HepG2 (cell line): ENCODE results near the gene TMEM121. TPM values are rescaled to one million over a fixed set of nuclear protein-coding genes. Genes with fewer than 3 reads are reported as not detected.

Source experiments
- ERF ChIP-seq: IDR thresholded peaks from 2 replicates; pipeline ENCODE4 v1.6.1; 2018; ENCODE audit warnings: missing biosample characterization, missing genetic modification reagents
- HNRNPUL1 ChIP-seq: fragments of 200-400 bp; formaldehyde crosslinking; IDR thresholded peaks from 2 replicates; pipeline ENCODE4 v1.6.1; 2017; ENCODE audit warnings: low read depth, mild to moderate bottlenecking, low read length, moderate library complexity
- NFE2L2 ChIP-seq: fragments of 150-350 bp; IDR thresholded peaks from 2 replicates; pipeline ENCODE4 v1.6.1; 2014; ENCODE audit warnings: low read length
- NRL ChIP-seq: sonication (generic); formaldehyde crosslinking; IDR thresholded peaks from 2 replicates; pipeline ENCODE4 v1.5.0; 2020; ENCODE audit warnings: missing genetic modification reagents, mild to moderate bottlenecking, moderate library complexity, borderline replicate concordance
- RXRA ChIP-seq: sonication (generic); formaldehyde crosslinking; IDR thresholded peaks from 2 replicates; pipeline ENCODE4 v1.5.1; 2020; ENCODE audit warnings: missing genetic modification reagents
- polyA plus RNA-seq, 8 experiments: library from polyadenylated mRNA; depleted of rRNA in 3 of 8; stranded (reverse) in 7 of 8; unstranded in 1 of 8; fragments of >200 nt; fragmentation: Illumina TruSeq in 4 of 8; extraction: Trizol in 4 of 8; gene quantifications; 2 replicates each; pipeline versions ENCODE4 v1.2.1 to v1.2.3, GENCODE V29; 2011 to 2016; ENCODE audit warnings: low read depth in 4 of 8, missing spikeins in 1 of 8, mixed read lengths in 1 of 8; ENCODE audit not compliant: insufficient read depth in 1 of 8
- total RNA-seq, 5 experiments: library from RNA; depleted of rRNA; stranded (reverse); fragments of >200 nt; fragmentation: Illumina TruSeq; extraction: Trizol; gene quantifications; 2 replicates each; pipeline ENCODE4 v1.2.3, GENCODE V29; 2016; ENCODE audit warnings: low read depth in 1 of 5
- TF ChIP-seq, protein P1 (sequence below): sonication (generic); formaldehyde crosslinking; IDR thresholded peaks from 2 replicates; pipeline ENCODE4 v1.4.0; 2020; ENCODE audit warnings: missing genetic modification reagents
- TF ChIP-seq, protein P2 (sequence below): sonication (generic); formaldehyde crosslinking; IDR thresholded peaks from 2 replicates; pipeline ENCODE4 v1.4.0; 2020; ENCODE audit warnings: missing genetic modification reagents, mild to moderate bottlenecking, borderline replicate concordance
- TF ChIP-seq, protein P3 (sequence below), 2 experiments: sonication (generic) in 1 of 2; formaldehyde crosslinking in 1 of 2; IDR thresholded peaks; 2 replicates each; pipeline versions ENCODE4 v1.4.0 to v1.6.1; 2018 to 2020; ENCODE audit warnings: missing genetic modification reagents in 2 of 2, borderline replicate concordance in 1 of 2, low read depth in 1 of 2, mild to moderate bottlenecking in 1 of 2, missing biosample characterization in 1 of 2
- TF ChIP-seq, protein P4 (sequence below): sonication (generic); formaldehyde crosslinking; IDR thresholded peaks from 2 replicates; pipeline ENCODE4 v1.5.0; 2020; ENCODE audit warnings: mild to moderate bottlenecking, missing genetic modification reagents, borderline replicate concordance
- TF ChIP-seq, protein P5 (sequence below): sonication (generic); formaldehyde crosslinking; IDR thresholded peaks from 2 replicates; pipeline ENCODE4 v1.4.0; 2020; ENCODE audit warnings: missing genetic modification reagents; ENCODE audit errors: not compliant biosample characterization

Gene TMEM121
- total and polyA plus RNA-seq, 2 of the 13 experiments (the other 11 are each of a cell fraction or from before 2014, with no cell fraction given) = 6.6 to 19.0 TPM

DNA sequence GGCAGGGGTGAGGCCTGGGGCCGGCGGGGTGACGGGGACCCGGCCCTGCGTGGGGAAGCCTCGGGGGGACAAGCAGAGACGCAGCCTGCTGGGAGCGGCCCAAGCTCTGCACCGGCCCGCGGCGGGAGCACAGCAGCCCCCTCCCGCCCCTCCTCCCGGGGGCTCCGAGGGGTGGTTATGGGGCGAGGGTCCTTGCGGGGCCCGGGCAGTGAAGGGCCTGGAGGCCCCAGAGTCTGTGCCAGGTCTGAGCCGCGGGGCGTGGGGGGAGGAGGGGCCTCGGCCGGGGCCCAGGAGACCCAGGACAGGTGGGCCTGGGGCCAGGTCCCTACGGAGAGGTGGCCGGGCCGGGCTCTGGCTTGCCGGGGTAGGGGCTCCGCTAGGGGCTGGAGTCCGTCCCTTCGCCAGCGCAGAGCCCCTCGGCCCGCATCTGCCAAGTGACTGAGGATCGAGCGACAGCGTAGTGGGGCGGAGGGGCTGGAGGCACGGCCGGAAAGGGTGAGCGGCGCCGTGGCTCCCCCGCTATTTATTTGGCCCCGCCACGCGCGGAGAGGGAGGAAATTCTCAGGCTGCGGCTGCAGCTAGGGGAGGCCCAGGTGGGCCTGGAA lies 495 bp downstream of the TMEM121 start (continued):
- TF ChIP-seq, protein P1, sequence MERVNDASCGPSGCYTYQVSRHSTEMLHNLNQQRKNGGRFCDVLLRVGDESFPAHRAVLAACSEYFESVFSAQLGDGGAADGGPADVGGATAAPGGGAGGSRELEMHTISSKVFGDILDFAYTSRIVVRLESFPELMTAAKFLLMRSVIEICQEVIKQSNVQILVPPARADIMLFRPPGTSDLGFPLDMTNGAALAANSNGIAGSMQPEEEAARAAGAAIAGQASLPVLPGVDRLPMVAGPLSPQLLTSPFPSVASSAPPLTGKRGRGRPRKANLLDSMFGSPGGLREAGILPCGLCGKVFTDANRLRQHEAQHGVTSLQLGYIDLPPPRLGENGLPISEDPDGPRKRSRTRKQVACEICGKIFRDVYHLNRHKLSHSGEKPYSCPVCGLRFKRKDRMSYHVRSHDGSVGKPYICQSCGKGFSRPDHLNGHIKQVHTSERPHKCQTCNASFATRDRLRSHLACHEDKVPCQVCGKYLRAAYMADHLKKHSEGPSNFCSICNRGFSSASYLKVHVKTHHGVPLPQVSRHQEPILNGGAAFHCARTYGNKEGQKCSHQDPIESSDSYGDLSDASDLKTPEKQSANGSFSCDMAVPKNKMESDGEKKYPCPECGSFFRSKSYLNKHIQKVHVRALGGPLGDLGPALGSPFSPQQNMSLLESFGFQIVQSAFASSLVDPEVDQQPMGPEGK (CRISPR knock-in tag) = 0 out of 2 replicates have a peak, but pooled peaks have one; percentile 11
- TF ChIP-seq ERF = no peak
- TF ChIP-seq, protein P2, sequence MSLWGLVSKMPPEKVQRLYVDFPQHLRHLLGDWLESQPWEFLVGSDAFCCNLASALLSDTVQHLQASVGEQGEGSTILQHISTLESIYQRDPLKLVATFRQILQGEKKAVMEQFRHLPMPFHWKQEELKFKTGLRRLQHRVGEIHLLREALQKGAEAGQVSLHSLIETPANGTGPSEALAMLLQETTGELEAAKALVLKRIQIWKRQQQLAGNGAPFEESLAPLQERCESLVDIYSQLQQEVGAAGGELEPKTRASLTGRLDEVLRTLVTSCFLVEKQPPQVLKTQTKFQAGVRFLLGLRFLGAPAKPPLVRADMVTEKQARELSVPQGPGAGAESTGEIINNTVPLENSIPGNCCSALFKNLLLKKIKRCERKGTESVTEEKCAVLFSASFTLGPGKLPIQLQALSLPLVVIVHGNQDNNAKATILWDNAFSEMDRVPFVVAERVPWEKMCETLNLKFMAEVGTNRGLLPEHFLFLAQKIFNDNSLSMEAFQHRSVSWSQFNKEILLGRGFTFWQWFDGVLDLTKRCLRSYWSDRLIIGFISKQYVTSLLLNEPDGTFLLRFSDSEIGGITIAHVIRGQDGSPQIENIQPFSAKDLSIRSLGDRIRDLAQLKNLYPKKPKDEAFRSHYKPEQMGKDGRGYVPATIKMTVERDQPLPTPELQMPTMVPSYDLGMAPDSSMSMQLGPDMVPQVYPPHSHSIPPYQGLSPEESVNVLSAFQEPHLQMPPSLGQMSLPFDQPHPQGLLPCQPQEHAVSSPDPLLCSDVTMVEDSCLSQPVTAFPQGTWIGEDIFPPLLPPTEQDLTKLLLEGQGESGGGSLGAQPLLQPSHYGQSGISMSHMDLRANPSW = no peak
- TF ChIP-seq, protein P3, sequence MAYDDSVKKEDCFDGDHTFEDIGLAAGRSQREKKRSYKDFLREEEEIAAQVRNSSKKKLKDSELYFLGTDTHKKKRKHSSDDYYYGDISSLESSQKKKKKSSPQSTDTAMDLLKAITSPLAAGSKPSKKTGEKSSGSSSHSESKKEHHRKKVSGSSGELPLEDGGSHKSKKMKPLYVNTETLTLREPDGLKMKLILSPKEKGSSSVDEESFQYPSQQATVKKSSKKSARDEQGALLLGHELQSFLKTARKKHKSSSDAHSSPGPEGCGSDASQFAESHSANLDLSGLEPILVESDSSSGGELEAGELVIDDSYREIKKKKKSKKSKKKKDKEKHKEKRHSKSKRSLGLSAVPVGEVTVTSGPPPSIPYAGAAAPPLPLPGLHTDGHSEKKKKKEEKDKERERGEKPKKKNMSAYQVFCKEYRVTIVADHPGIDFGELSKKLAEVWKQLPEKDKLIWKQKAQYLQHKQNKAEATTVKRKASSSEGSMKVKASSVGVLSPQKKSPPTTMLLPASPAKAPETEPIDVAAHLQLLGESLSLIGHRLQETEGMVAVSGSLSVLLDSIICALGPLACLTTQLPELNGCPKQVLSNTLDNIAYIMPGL (CRISPR knock-in tag; IDR thresholded peaks at IDR 0.05; ENCODE audit: borderline replicate concordance in 1 of 2, low read depth in 1 of 2) = no peak
- no peak for TF ChIP-seq NRL (CRISPR knock-in tag)
- TF ChIP-seq, protein P4, sequence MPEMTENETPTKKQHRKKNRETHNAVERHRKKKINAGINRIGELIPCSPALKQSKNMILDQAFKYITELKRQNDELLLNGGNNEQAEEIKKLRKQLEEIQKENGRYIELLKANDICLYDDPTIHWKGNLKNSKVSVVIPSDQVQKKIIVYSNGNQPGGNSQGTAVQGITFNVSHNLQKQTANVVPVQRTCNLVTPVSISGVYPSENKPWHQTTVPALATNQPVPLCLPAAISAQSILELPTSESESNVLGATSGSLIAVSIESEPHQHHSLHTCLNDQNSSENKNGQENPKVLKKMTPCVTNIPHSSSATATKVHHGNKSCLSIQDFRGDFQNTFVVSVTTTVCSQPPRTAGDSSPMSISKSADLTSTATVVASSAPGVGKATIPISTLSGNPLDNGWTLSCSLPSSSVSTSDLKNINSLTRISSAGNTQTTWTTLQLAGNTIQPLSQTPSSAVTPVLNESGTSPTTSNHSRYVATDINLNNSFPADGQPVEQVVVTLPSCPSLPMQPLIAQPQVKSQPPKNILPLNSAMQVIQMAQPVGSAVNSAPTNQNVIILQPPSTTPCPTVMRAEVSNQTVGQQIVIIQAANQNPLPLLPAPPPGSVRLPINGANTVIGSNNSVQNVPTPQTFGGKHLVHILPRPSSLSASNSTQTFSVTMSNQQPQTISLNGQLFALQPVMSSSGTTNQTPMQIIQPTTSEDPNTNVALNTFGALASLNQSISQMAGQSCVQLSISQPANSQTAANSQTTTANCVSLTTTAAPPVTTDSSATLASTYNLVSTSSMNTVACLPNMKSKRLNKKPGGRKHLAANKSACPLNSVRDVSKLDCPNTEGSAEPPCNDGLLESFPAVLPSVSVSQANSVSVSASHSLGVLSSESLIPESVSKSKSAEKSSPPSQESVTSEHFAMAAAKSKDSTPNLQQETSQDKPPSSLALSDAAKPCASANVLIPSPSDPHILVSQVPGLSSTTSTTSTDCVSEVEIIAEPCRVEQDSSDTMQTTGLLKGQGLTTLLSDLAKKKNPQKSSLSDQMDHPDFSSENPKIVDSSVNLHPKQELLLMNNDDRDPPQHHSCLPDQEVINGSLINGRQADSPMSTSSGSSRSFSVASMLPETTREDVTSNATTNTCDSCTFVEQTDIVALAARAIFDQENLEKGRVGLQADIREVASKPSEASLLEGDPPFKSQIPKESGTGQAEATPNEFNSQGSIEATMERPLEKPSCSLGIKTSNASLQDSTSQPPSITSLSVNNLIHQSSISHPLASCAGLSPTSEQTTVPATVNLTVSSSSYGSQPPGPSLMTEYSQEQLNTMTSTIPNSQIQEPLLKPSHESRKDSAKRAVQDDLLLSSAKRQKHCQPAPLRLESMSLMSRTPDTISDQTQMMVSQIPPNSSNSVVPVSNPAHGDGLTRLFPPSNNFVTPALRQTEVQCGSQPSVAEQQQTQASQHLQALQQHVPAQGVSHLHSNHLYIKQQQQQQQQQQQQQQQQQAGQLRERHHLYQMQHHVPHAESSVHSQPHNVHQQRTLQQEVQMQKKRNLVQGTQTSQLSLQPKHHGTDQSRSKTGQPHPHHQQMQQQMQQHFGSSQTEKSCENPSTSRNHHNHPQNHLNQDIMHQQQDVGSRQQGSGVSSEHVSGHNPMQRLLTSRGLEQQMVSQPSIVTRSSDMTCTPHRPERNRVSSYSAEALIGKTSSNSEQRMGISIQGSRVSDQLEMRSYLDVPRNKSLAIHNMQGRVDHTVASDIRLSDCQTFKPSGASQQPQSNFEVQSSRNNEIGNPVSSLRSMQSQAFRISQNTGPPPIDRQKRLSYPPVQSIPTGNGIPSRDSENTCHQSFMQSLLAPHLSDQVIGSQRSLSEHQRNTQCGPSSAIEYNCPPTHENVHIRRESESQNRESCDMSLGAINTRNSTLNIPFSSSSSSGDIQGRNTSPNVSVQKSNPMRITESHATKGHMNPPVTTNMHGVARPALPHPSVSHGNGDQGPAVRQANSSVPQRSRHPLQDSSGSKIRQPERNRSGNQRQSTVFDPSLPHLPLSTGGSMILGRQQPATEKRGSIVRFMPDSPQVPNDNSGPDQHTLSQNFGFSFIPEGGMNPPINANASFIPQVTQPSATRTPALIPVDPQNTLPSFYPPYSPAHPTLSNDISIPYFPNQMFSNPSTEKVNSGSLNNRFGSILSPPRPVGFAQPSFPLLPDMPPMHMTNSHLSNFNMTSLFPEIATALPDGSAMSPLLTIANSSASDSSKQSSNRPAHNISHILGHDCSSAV (CRISPR knock-in tag) = no peak
- no peak for TF ChIP-seq HNRNPUL1
- TF ChIP-seq, protein P5, sequence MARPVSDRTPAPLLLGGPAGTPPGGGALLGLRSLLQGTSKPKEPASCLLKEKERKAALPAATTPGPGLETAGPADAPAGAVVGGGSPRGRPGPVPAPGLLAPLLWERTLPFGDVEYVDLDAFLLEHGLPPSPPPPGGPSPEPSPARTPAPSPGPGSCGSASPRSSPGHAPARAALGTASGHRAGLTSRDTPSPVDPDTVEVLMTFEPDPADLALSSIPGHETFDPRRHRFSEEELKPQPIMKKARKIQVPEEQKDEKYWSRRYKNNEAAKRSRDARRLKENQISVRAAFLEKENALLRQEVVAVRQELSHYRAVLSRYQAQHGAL (CRISPR knock-in tag) = no peak
- no peak for TF ChIP-seq NFE2L2
- TF ChIP-seq RXRA = 0 out of 2 replicates have a peak, but pooled peaks have one; percentile 23
